ENCODE results near the gene ZP3.

- TF ChIP-seq CTCF (conservative IDR thresholded peaks at IDR 0.05 in 1 of 2, IDR thresholded peaks at IDR 0.05 in 1 of 2; ENCODE audit: extremely low read depth in 1 of 2, insufficient read depth in 1 of 2, low read depth in 1 of 2, low read length in 2 of 2) (no peak), EZH2 (IDR thresholded peaks at IDR 0.05; ENCODE audit: borderline replicate concordance, low read length) (no peak)
Observed at GRCh38 chr7:76375251-76375650, 49.5 kb upstream of the ZP3 start.
